IMR-90 (cell line): ENCODE results near the gene RANBP10. TPM values are rescaled to one million over a fixed set of nuclear protein-coding genes. Genes with fewer than 3 reads are reported as not detected.

Experiments
- ATAC-seq: fragments of 200-7000 bp; cut with Tn5 transposase; 2 replicates; pipeline ENCODE4 v1.9.1; 2020; ENCODE audit warnings: low read depth, mild to moderate bottlenecking, moderate library complexity
- BruUV-seq: library from RNA; stranded (reverse); fragments of 400-500 nt; replicated peaks from 2 replicates; lab custom pipeline; 2021; lab: Mats Ljungman, UMichigan
- CTCF ChIA-PET: fragments of 300-600 bp; formaldehyde crosslinking; extraction: SDS; loops from one replicate; lab custom pipeline; 2021; ENCODE audit warnings: antibody characterized with exemption; lab: Yijun Ruan, JAX
- POLR2A ChIA-PET: fragments of 300-600 bp; sonication (Branson Sonifier 250); formaldehyde crosslinking; loops from one replicate; lab custom pipeline; 2022; ENCODE audit warnings: antibody characterized with exemption; ENCODE audit not compliant: unreplicated experiment; lab: Charles Lee
- DNase-seq: peaks from one replicate; pipeline ENCODE4 v3.0.0; 2013
- H2AFZ ChIP-seq: replicated peaks from 2 replicates; pipeline ENCODE3; 2013; ENCODE audit warnings: low read length, mild to moderate bottlenecking; ENCODE audit not compliant: poor library complexity
- H2AK5ac ChIP-seq: 2 replicates; pipeline ENCODE4 v1.6.1; 2013; ENCODE audit warnings: low read depth, low read length, inconsistent platforms
- H2AK9ac ChIP-seq: replicated peaks from 2 replicates; pipeline ENCODE3; 2013; ENCODE audit warnings: mild to moderate bottlenecking, low read depth, low read length, moderate library complexity; ENCODE audit not compliant: poor library complexity
- H2BK120ac ChIP-seq: 2 replicates; pipeline ENCODE4 v1.6.1; 2013; ENCODE audit warnings: low read depth, low read length, inconsistent platforms
- H2BK15ac ChIP-seq: 3 replicates; pipeline ENCODE4 v1.6.1; 2013; ENCODE audit warnings: low read depth, low read length, inconsistent platforms
- H2BK20ac ChIP-seq: 2 replicates; pipeline ENCODE4 v1.6.1; 2013; ENCODE audit warnings: low read depth, mild to moderate bottlenecking, inconsistent platforms, low read length, moderate library complexity
- H2BK5ac ChIP-seq: 2 replicates; pipeline ENCODE4 v1.6.1; 2013; ENCODE audit warnings: mild to moderate bottlenecking, low read depth, low read length, inconsistent platforms; ENCODE audit not compliant: poor library complexity, severe bottlenecking
- H3K14ac ChIP-seq: replicated peaks from 2 replicates; pipeline ENCODE4 v1.6.1; 2013; ENCODE audit warnings: low read depth, low read length, inconsistent platforms
- H3K18ac ChIP-seq: 2 replicates; pipeline ENCODE4 v1.6.1; 2013; ENCODE audit warnings: low read depth, low read length, control low read depth
- H3K23ac ChIP-seq: 2 replicates; pipeline ENCODE4 v1.6.1; 2013; ENCODE audit warnings: low read depth, low read length, inconsistent platforms
- H3K27ac ChIP-seq: 2 replicates; pipeline ENCODE4 v1.5.1; 2013; ENCODE audit warnings: mild to moderate bottlenecking, control low read depth, low read length; ENCODE audit not compliant: insufficient read depth
- H3K27me3 ChIP-seq: 2 replicates; pipeline ENCODE4 v1.6.1; 2013; ENCODE audit warnings: low read length; ENCODE audit not compliant: control insufficient read depth, insufficient read depth
- H3K36me3 ChIP-seq: 2 replicates; pipeline ENCODE4 v1.6.1; 2013; ENCODE audit warnings: low read length, mixed read lengths; ENCODE audit not compliant: control insufficient read depth, insufficient read depth
- H3K4ac ChIP-seq: 2 replicates; pipeline ENCODE4 v1.6.1; 2013; ENCODE audit warnings: low read depth, low read length, inconsistent platforms
- H3K4me1 ChIP-seq: 2 replicates; pipeline ENCODE4 v1.6.1; 2013; ENCODE audit warnings: low read length, mixed read lengths; ENCODE audit not compliant: control insufficient read depth, insufficient read depth
- H3K4me2 ChIP-seq: 2 replicates; pipeline ENCODE4 v1.6.1; 2013; ENCODE audit warnings: low read depth, mild to moderate bottlenecking, control low read depth, low read length, moderate library complexity
- H3K4me3 ChIP-seq: 2 replicates; pipeline ENCODE4 v1.5.1; 2013; ENCODE audit warnings: low read depth, mild to moderate bottlenecking, control low read depth, low read length, moderate library complexity; ENCODE audit not compliant: insufficient read depth
- H3K56ac ChIP-seq: 2 replicates; pipeline ENCODE4 v1.6.1; 2013; ENCODE audit warnings: low read length, inconsistent platforms; ENCODE audit not compliant: insufficient read depth; ENCODE audit errors: extremely low read depth
- H3K79me1 ChIP-seq, 2 experiments: 2 replicates each; pipeline ENCODE4 v1.6.1; 2013; ENCODE audit warnings: low read length in 2 of 2, inconsistent platforms in 1 of 2, low read depth in 1 of 2
- H3K9ac ChIP-seq: 2 replicates; pipeline ENCODE4 v1.6.1; 2013; ENCODE audit warnings: low read depth, low read length, control low read depth
- H3K9me1 ChIP-seq: 2 replicates; pipeline ENCODE4 v1.6.1; 2013; ENCODE audit warnings: low read length, inconsistent platforms; ENCODE audit not compliant: insufficient read depth
- H3K9me3 ChIP-seq: 2 replicates; pipeline ENCODE4 v1.6.1; 2013; ENCODE audit warnings: low read length; ENCODE audit not compliant: control insufficient read depth, insufficient read depth
- H4K20me1 ChIP-seq: 2 replicates; pipeline ENCODE4 v1.6.1; 2013; ENCODE audit warnings: low read length, inconsistent platforms; ENCODE audit not compliant: insufficient read depth
- H4K5ac ChIP-seq: 2 replicates; pipeline ENCODE4 v1.6.1; 2013; ENCODE audit warnings: mild to moderate bottlenecking, low read depth, low read length, control low read depth
- H4K8ac ChIP-seq, 2 experiments: 2 replicates each; pipeline ENCODE4 v1.6.1; 2013; ENCODE audit warnings: low read depth in 2 of 2, low read length in 2 of 2, control low read depth in 1 of 2, inconsistent platforms in 1 of 2
- H4K91ac ChIP-seq: 2 replicates; pipeline ENCODE4 v1.6.1; 2013; ENCODE audit warnings: low read depth, low read length, inconsistent platforms; ENCODE audit not compliant: insufficient read depth
- BHLHE40 ChIP-seq: fragments of 150-350 bp; IDR thresholded peaks from 2 replicates; pipeline ENCODE4 v1.6.1; 2016; ENCODE audit warnings: mild to moderate bottlenecking, low read depth, low read length
- CEBPB ChIP-seq: IDR thresholded peaks from 2 replicates; pipeline ENCODE4 v1.6.1; 2012; ENCODE audit warnings: low read depth, low read length, improper control_type of control experiment
- CHD1 ChIP-seq: IDR thresholded peaks from 2 replicates; pipeline ENCODE4 v1.6.1; 2012; ENCODE audit warnings: low read depth, low read length, improper control_type of control experiment
- CTCF ChIP-seq: conservative IDR thresholded peaks from 2 replicates; pipeline ENCODE4 v1.5.1; 2012; ENCODE audit warnings: mild to moderate bottlenecking, low read depth, low read length, improper control_type of control experiment
- FOS ChIP-seq: fragments of 150-350 bp; IDR thresholded peaks from 2 replicates; pipeline ENCODE4 v1.6.1; 2016; ENCODE audit warnings: low read depth, low read length
- MAFK ChIP-seq: IDR thresholded peaks from 2 replicates; pipeline ENCODE4 v1.6.1; 2012; ENCODE audit warnings: low read depth, low read length, improper control_type of control experiment
- MAZ ChIP-seq: IDR thresholded peaks from 2 replicates; pipeline ENCODE4 v1.6.1; 2012; ENCODE audit warnings: low read depth, mild to moderate bottlenecking, low read length, improper control_type of control experiment, moderate library complexity, borderline replicate concordance
- MXI1 ChIP-seq: IDR thresholded peaks from 2 replicates; pipeline ENCODE4 v1.6.1; 2012; ENCODE audit warnings: low read depth, mild to moderate bottlenecking, low read length, moderate library complexity, borderline replicate concordance
- NFE2L2 ChIP-seq: fragments of 150-350 bp; IDR thresholded peaks from 2 replicates; pipeline ENCODE4 v1.6.1; 2016; ENCODE audit warnings: low read depth, mild to moderate bottlenecking, low read length
- POLR2A ChIP-seq: IDR thresholded peaks from 2 replicates; pipeline ENCODE4 v1.6.1; 2012; ENCODE audit warnings: mild to moderate bottlenecking, low read depth, low read length
- RAD21 ChIP-seq: IDR thresholded peaks from 2 replicates; pipeline ENCODE4 v1.6.1; 2012; ENCODE audit warnings: low read length, improper control_type of control experiment
- RCOR1 ChIP-seq: IDR thresholded peaks from 2 replicates; pipeline ENCODE4 v1.6.1; 2012; ENCODE audit warnings: mild to moderate bottlenecking, low read length, improper control_type of control experiment; ENCODE audit not compliant: insufficient replicate concordance
- RFX5 ChIP-seq: IDR thresholded peaks from 2 replicates; pipeline ENCODE4 v1.8.0; 2012; ENCODE audit warnings: low read depth, mild to moderate bottlenecking, low read length, moderate library complexity
- SMC3 ChIP-seq: fragments of 150-350 bp; IDR thresholded peaks from 2 replicates; pipeline ENCODE4 v1.6.1; 2016; ENCODE audit warnings: low read depth, mild to moderate bottlenecking, antibody characterized with exemption, low read length, moderate library complexity
- USF2 ChIP-seq: fragments of 150-350 bp; IDR thresholded peaks from 2 replicates; pipeline ENCODE4 v1.6.1; 2017; ENCODE audit warnings: mild to moderate bottlenecking, antibody characterized with exemption, low read length, low read depth
- WGBS, 2 experiments: methylation state at CpG; one replicate each; pipeline versions ENCODE4 v1.1.5 to v1.1.7; 2013; ENCODE audit warnings: missing lambda C conversion rate in 2 of 2; ENCODE audit not compliant: insufficient read length in 1 of 2; ENCODE audit errors: extremely low coverage in 2 of 2; 5-methylcytosine and 5-hydroxymethylcytosine counted together
- dilution Hi-C: fragments of 300-500 bp; cut with HindIII; formaldehyde crosslinking; loops from one replicate; pipeline ENCODE4 v1.14.3; 2018; ENCODE audit warnings: low sequenced_read_pairs; ENCODE audit not compliant: unreplicated experiment
- in situ Hi-C: fragments of 300-500 bp; cut with MboI; formaldehyde crosslinking; loops from 3 replicates; pipeline ENCODE4 v1.14.3; 2019; ENCODE audit warnings: low sequenced_read_pairs, inconsistent platforms, mixed read lengths
- intact Hi-C: fragments of 100-400 bp; cut with micrococcal nuclease; formaldehyde crosslinking; loops from 2 replicates; pipeline ENCODE4 v1.10.0; 2022
- polyA plus RNA-seq, 3 experiments: library from polyadenylated mRNA; depleted of rRNA; stranded (reverse); fragments of >200 nt; gene quantifications; 2 replicates each; pipeline ENCODE4 v1.2.3, GENCODE V29; 2012; ENCODE audit warnings: low replicate concordance in 1 of 3
- total RNA-seq: library from RNA; depleted of rRNA; stranded (reverse); fragments of >200 nt; gene quantifications from 2 replicates; pipeline ENCODE4 v1.2.3, GENCODE V29; 2012
- TF ChIP-seq, protein P1 (sequence below): fragments of 150-350 bp; IDR thresholded peaks from 2 replicates; pipeline ENCODE4 v1.6.1; 2016; ENCODE audit warnings: low read depth, mild to moderate bottlenecking, low read length, moderate library complexity, borderline replicate concordance

RANBP10 gene
- total and polyA plus RNA-seq, 2 of the 4 experiments (the other 2 are of a cell fraction): 2.7 to 12.1 TPM

GRCh38 chr16:67846063-67846319 lies 39.6 kb upstream of the RANBP10 start:
- Histone ChIP-seq H3K9me3 (no peaks in the 10 kb centered on the region), H2BK5ac (peak overlapping the region; percentile 91), H3K4me3 (peak overlapping the region; percentile 53), H3K9me1 (peaks cover 21% of the 10 kb centered on the region), H3K79me1 (peaks cover 24 to 67% of the 10 kb centered on the region in 2 experiments), H3K4me1 (peaks cover 13% of the 10 kb centered on the region), H2BK20ac (peak overlapping the region; percentile 4; the same call in 1 of the 2 replicates), H2AFZ (peak overlapping the region; percentile 94), H2BK15ac (peak overlapping the region; percentile 12; the same call in 1 of the 3 replicates), H4K5ac (peak overlapping the region; percentile 98), H3K27me3 (no peaks in the 10 kb centered on the region), H2AK9ac (peak overlapping the region; percentile 93), H3K36me3 (0 out of 2 replicates have a peak, but pooled peaks cover 2% of the 10 kb centered on the region), H2AK5ac (peak overlapping the region; percentile 83), H4K20me1 (peaks cover 43% of the 10 kb centered on the region), H3K4me2 (peak overlapping the region; percentile 96), H4K91ac (peak overlapping the region; percentile 85), H3K23ac (peak overlapping the region; percentile 96), H3K56ac (peak overlapping the region; percentile 76), H3K9ac (peak overlapping the region; percentile 94), H3K4ac (peak overlapping the region; percentile 92), H3K14ac (peak overlapping the region; percentile 88), H3K27ac (peak overlapping the region; percentile 98), H2BK120ac (peak overlapping the region; percentile 76; the same call in 1 of the 2 replicates), H3K18ac (peak overlapping the region; percentile 91), H4K8ac (peak overlapping the region; percentile 83 to 95)
- no peak for DNase-seq
- POLR2A ChIA-PET: no interaction called here
- in situ Hi-C loops: no loop called here
- no peak for ATAC-seq
- CTCF ChIA-PET: no interaction called here
- no TSS peak for BruUV-seq
- dilution Hi-C loops: no loop called here
- no CpG with 5 or more reads among the region's 2 CpGs for WGBS, 2 experiments
- intact Hi-C loops: loop anchor here (2.0 kb wide), 1 partner anchor 27 kb away; the partner anchor contains the start of gene EDC4
- TF ChIP-seq RAD21: no peak
- no peak for TF ChIP-seq CTCF
- TF ChIP-seq MAZ: no peak
- TF ChIP-seq RCOR1: no peak
- no peak for TF ChIP-seq SMC3
- TF ChIP-seq MAFK: no peak
- no peak for TF ChIP-seq MXI1
- TF ChIP-seq BHLHE40: no peak
- TF ChIP-seq RFX5: no peak
- TF ChIP-seq, protein P1, sequence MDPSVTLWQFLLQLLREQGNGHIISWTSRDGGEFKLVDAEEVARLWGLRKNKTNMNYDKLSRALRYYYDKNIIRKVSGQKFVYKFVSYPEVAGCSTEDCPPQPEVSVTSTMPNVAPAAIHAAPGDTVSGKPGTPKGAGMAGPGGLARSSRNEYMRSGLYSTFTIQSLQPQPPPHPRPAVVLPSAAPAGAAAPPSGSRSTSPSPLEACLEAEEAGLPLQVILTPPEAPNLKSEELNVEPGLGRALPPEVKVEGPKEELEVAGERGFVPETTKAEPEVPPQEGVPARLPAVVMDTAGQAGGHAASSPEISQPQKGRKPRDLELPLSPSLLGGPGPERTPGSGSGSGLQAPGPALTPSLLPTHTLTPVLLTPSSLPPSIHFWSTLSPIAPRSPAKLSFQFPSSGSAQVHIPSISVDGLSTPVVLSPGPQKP: no peak
- no peak for TF ChIP-seq NFE2L2
- TF ChIP-seq USF2: no peak
- no peak for TF ChIP-seq CEBPB
- no peak for TF ChIP-seq CHD1
- no peak for TF ChIP-seq FOS
- no peak for TF ChIP-seq POLR2A
